HG03196 (cell line): ENCODE measurements around the gene FOXD3.

Source experiments
- ATAC-seq: cut with Tn5 transposase; IDR thresholded peaks from one replicate; pipeline ENCODE4 v1.9.1; 2021; ENCODE audit not compliant: unreplicated experiment

Gene FOXD3

GRCh38 chr1:63320022-63320721 lies 2.2 kb upstream of the FOXD3 start:
- no peak for ATAC-seq

- ATAC-seq = no peak
Measured at GRCh38 chr1:63321066-63321784, 1.1 kb upstream of the FOXD3 start.

- no peak for ATAC-seq
Measured at GRCh38 chr1:63321785-63322113, 618 bp upstream of the FOXD3 start.

GRCh38 chr1:63322944-63323864 lies 837 bp downstream of the FOXD3 start:
- ATAC-seq = no peak

- ATAC-seq = no peak
Measured at GRCh38 chr1:63323865-63324778, 1.8 kb downstream of the FOXD3 start.

GRCh38 chr1:63324779-63325119 lies 2.4 kb downstream of the FOXD3 start:
- no peak for ATAC-seq

- ATAC-seq = no peak
Measured at GRCh38 chr1:63325279-63325985, 3.1 kb downstream of the FOXD3 start.

GRCh38 chr1:63326106-63326472 lies 3.7 kb downstream of the FOXD3 start:
- ATAC-seq = no peak

- no peak for ATAC-seq
Measured at GRCh38 chr1:63326473-63327380, 4.4 kb downstream of the FOXD3 start.

GRCh38 chr1:63327417-63328054 lies 5.2 kb downstream of the FOXD3 start:
- ATAC-seq = peak; percentile 60

GRCh38 chr1:63328122-63328521 lies 5.8 kb downstream of the FOXD3 start:
- no peak for ATAC-seq

- ATAC-seq = no peak
Measured at GRCh38 chr1:63328781-63329180, 6.4 kb downstream of the FOXD3 start.

- ATAC-seq = no peak
Measured at GRCh38 chr1:63329621-63330330, 7.4 kb downstream of the FOXD3 start.

GRCh38 chr1:63330331-63330916 lies 8.1 kb downstream of the FOXD3 start:
- no peak for ATAC-seq

- ATAC-seq = no peak
Measured at GRCh38 chr1:63342402-63342801, 20.0 kb downstream of the FOXD3 start.

- ATAC-seq = no peak
Measured at GRCh38 chr1:63343922-63344321, 21.6 kb downstream of the FOXD3 start.

- no peak for ATAC-seq
Measured at GRCh38 chr1:63350320-63350719, 28.0 kb downstream of the FOXD3 start.

- ATAC-seq = no peak
Measured at GRCh38 chr1:63352736-63353135, 30.4 kb downstream of the FOXD3 start.
